HepG2 (cell line): ENCODE data around the gene SLC25A51. TPM values are rescaled to one million over a fixed set of nuclear protein-coding genes. Genes with fewer than 3 reads are reported as not detected.

ENCODE experiments used
- ATAC-seq: fragments of 200-7000 bp; cut with Tn5 transposase; 3 replicates; pipeline ENCODE4 v1.9.1; 2020; ENCODE audit warnings: mild to moderate bottlenecking, moderate library complexity
- BruUV-seq: library from RNA; stranded (reverse); fragments of 400-500 nt; replicated peaks from 2 replicates; lab custom pipeline; 2021; lab: Mats Ljungman, UMichigan
- CTCF ChIA-PET: fragments of 300-600 bp; formaldehyde crosslinking; extraction: SDS; loops from one replicate; lab custom pipeline; 2021; ENCODE audit warnings: low total read pairs, inconsistent platforms, low intra/inter-chr PET ratio; lab: Yijun Ruan, JAX
- POLR2A ChIA-PET: fragments of 350-600 bp; sonication (Branson Sonifier 250); formaldehyde crosslinking; loops from one replicate; lab custom pipeline; 2020; ENCODE audit warnings: antibody characterized with exemption, inconsistent platforms; lab: Yijun Ruan, JAX
- DNase-seq: peaks from one replicate; pipeline ENCODE4 v3.0.0-alpha.2; 2015; ENCODE audit warnings: low spot score
- FAIRE-seq: peaks from 3 replicates; lab custom pipeline; 2011; peaks lifted over from hg19 to GRCh38; lab: Jason Lieb, UNC
- H2AFZ ChIP-seq: one replicate; pipeline ENCODE4 v1.6.1; 2011; ENCODE audit warnings: low read length, inconsistent platforms
- H3K27ac ChIP-seq: fragments of 300-600 bp; 3 replicates; pipeline ENCODE4 v1.8.0; 2011; ENCODE audit warnings: mixed run types, mild to moderate bottlenecking, mixed read lengths, low read length, inconsistent platforms; ENCODE audit not compliant: insufficient read depth; ENCODE audit errors: extremely low read length
- H3K27me3 ChIP-seq, 2 experiments: fragments of 200-600 bp in 1 of 2; 2 replicates in 1 of 2; 3 replicates in 1 of 2; pipeline versions ENCODE4 v1.6.0 to v1.8.0; 2011; ENCODE audit warnings: low read length in 2 of 2, mild to moderate bottlenecking in 2 of 2, moderate library complexity in 2 of 2, inconsistent platforms in 1 of 2; ENCODE audit not compliant: insufficient read depth in 2 of 2, control insufficient read depth in 1 of 2
- H3K36me3 ChIP-seq, 2 experiments: fragments of 200-600 bp in 1 of 2; replicated peaks in 1 of 2; 2 replicates in 1 of 2; 3 replicates in 1 of 2; pipeline versions ENCODE4 v1.5.1 to v1.8.0; 2011; ENCODE audit warnings: low read length in 2 of 2, inconsistent platforms in 1 of 2; ENCODE audit not compliant: insufficient read depth in 2 of 2, control insufficient read depth in 1 of 2
- H3K4me1 ChIP-seq: 2 replicates; pipeline ENCODE4 v1.5.1; 2012; ENCODE audit warnings: low read length, inconsistent platforms; ENCODE audit not compliant: insufficient read depth
- H3K4me2 ChIP-seq: 2 replicates; pipeline ENCODE4 v1.6.0; 2011; ENCODE audit warnings: low read depth, low read length, inconsistent platforms
- H3K4me3 ChIP-seq, 3 experiments: fragments of 200-600 bp in 1 of 3; sonication (generic), shearing (Covaris generic) in 1 of 3; replicated peaks in 1 of 3; 2 replicates each; pipeline ENCODE4 v1.5.1; 2011 to 2016; ENCODE audit warnings: low read length in 3 of 3, inconsistent platforms in 2 of 3, low read depth in 2 of 3, mild to moderate bottlenecking in 2 of 3, control low read depth in 1 of 3, mixed read lengths in 1 of 3; ENCODE audit not compliant: insufficient read depth in 1 of 3
- H3K79me2 ChIP-seq: one replicate; pipeline ENCODE4 v1.6.1; 2011; ENCODE audit warnings: low read length, inconsistent platforms; ENCODE audit not compliant: insufficient read depth
- H3K9ac ChIP-seq: 2 replicates; pipeline ENCODE4 v1.6.0; 2011; ENCODE audit warnings: mild to moderate bottlenecking, low read depth, low read length, inconsistent platforms; ENCODE audit not compliant: insufficient read depth
- H3K9me3 ChIP-seq: 2 replicates; pipeline ENCODE4 v1.5.1; 2012; ENCODE audit warnings: mild to moderate bottlenecking, low read length
- H4K20me1 ChIP-seq: 2 replicates; pipeline ENCODE4 v1.6.0; 2011; ENCODE audit warnings: inconsistent platforms, mild to moderate bottlenecking, low read length, moderate library complexity; ENCODE audit not compliant: insufficient read depth
- AGO2 ChIP-seq: fragments of 200-400 bp; formaldehyde crosslinking; optimal IDR thresholded peaks from 2 replicates; pipeline ENCODE3; 2017; ENCODE audit warnings: mild to moderate bottlenecking, low read depth, low read length, moderate library complexity
- CEBPG ChIP-seq: IDR thresholded peaks from 2 replicates; pipeline ENCODE4 v1.6.1; 2016
- FOXK1 ChIP-seq: sonication (generic); formaldehyde crosslinking; IDR thresholded peaks from 2 replicates; pipeline ENCODE4 v1.4.0; 2020; ENCODE audit warnings: low read depth, missing genetic modification reagents, borderline replicate concordance
- HNRNPL ChIP-seq: fragments of 200-400 bp; formaldehyde crosslinking; IDR thresholded peaks from 2 replicates; pipeline ENCODE4 v1.6.1; 2017; ENCODE audit warnings: mild to moderate bottlenecking, low read depth, low read length
- POLR2G ChIP-seq: fragments of 200-400 bp; formaldehyde crosslinking; IDR thresholded peaks from 2 replicates; pipeline ENCODE4 v1.6.1; 2018; ENCODE audit warnings: mild to moderate bottlenecking, low read depth, low read length, moderate library complexity
- RBM22 ChIP-seq: fragments of 200-400 bp; formaldehyde crosslinking; optimal IDR thresholded peaks from 2 replicates; pipeline ENCODE3; 2017; ENCODE audit warnings: mild to moderate bottlenecking, low read length, moderate library complexity
- ZC3H13 ChIP-seq: sonication (generic); formaldehyde crosslinking; IDR thresholded peaks from 2 replicates; pipeline ENCODE4 v1.8.1; 2023; ENCODE audit warnings: mild to moderate bottlenecking, missing genetic modification reagents, moderate library complexity
- ZNF652 ChIP-seq: IDR thresholded peaks from 2 replicates; pipeline ENCODE4 v1.6.1; 2016; ENCODE audit warnings: low read depth, borderline replicate concordance
- WGBS: methylation state at CpG from one replicate; pipeline ENCODE4 v1.1.6; 2017; ENCODE audit warnings: low lambda C conversion rate; 5-methylcytosine and 5-hydroxymethylcytosine counted together
- in situ Hi-C: cut with HindIII; loops from 2 replicates; pipeline ENCODE4 v1.10.0; 2017; ENCODE audit warnings: low pct_unique_long_range_greater_than_20kb; ENCODE audit not compliant: extremely low pct_ligation_motif_present
- intact Hi-C: fragments of 100-400 bp; cut with micrococcal nuclease; formaldehyde crosslinking; loops from one replicate; pipeline ENCODE4 v1.10.0; 2022; ENCODE audit not compliant: unreplicated experiment
- polyA plus RNA-seq, 8 experiments: library from polyadenylated mRNA; depleted of rRNA in 3 of 8; stranded (reverse) in 7 of 8; unstranded in 1 of 8; fragments of >200 nt; fragmentation: Illumina TruSeq in 4 of 8; extraction: Trizol in 4 of 8; gene quantifications; 2 replicates each; pipeline versions ENCODE4 v1.2.1 to v1.2.3, GENCODE V29; 2011 to 2016; ENCODE audit warnings: low read depth in 4 of 8, missing spikeins in 1 of 8, mixed read lengths in 1 of 8; ENCODE audit not compliant: insufficient read depth in 1 of 8
- total RNA-seq, 5 experiments: library from RNA; depleted of rRNA; stranded (reverse); fragments of >200 nt; fragmentation: Illumina TruSeq; extraction: Trizol; gene quantifications; 2 replicates each; pipeline ENCODE4 v1.2.3, GENCODE V29; 2016; ENCODE audit warnings: low read depth in 1 of 5
- TF ChIP-seq, protein P1 (sequence below): sonication (generic); formaldehyde crosslinking; IDR thresholded peaks from 2 replicates; pipeline ENCODE4 v1.5.0; 2020; ENCODE audit warnings: missing genetic modification reagents
- TF ChIP-seq, protein P2 (sequence below): sonication (generic); formaldehyde crosslinking; IDR thresholded peaks from 2 replicates; pipeline ENCODE4 v1.4.0; 2020; ENCODE audit warnings: missing genetic modification reagents
- TF ChIP-seq, protein P3 (sequence below): sonication (generic); formaldehyde crosslinking; IDR thresholded peaks from 2 replicates; pipeline ENCODE4 v1.5.0; 2020; ENCODE audit warnings: mild to moderate bottlenecking, low read depth, missing genetic modification reagents, borderline replicate concordance
- TF ChIP-seq, protein P4 (sequence below): fragments of 450-650 bp; IDR thresholded peaks from 2 replicates; pipeline ENCODE4 v1.6.1; 2017

The SLC25A51 gene
- total and polyA plus RNA-seq, 2 of the 13 experiments (the other 11 are each of a cell fraction or from before 2014, with no cell fraction given), result 14.6 to 37.7 TPM

DNA sequence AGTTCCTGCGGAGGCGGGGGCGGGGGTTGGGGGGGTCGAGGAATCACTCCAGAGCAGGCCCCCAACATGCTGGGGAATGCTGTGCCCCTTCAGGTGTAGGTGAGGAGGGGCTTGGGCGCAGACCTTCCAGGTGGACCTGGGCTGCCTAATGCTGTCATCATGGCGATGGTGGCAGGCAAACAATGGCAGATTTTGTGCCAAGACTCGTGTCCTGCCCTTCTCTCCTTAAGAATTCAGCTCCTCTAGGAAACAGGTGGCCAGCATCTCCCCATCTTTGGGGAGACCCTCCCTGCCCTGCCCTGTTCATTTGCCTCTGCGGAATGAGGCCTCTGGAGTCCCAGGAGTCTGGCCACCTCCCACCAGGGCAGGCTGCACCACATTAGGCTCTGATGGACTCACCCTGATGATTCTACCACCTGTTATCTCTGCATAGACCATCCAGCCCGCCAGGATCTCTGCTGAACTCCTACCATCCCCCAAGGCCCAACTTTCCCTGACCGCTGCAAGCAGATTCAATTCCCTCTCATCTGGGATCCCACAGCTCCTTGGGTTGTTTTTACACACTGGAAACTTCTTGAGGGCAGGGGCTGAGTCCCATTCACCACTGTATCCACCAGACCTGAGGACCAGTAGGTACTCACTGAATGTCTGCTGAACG, 10.9 kb upstream of the SLC25A51 start:
- Histone ChIP-seq H3K27me3 (no peaks in the 10 kb centered on the region), H3K4me3 (no peak overlapping the region), H3K36me3 (peaks cover 18 to 25% of the 10 kb centered on the region in 2 experiments; a peak in 4 of 5 replicates), H2AFZ (no peak overlapping the region), H3K9ac (no peak overlapping the region), H4K20me1 (no peaks in the 10 kb centered on the region), H3K27ac (no peak overlapping the region), H3K9me3 (no peaks in the 10 kb centered on the region), H3K4me2 (no peak overlapping the region), H3K79me2 (no peaks in the 10 kb centered on the region), H3K4me1 (peaks cover 5% of the 10 kb centered on the region)
- ATAC-seq (no peak), FAIRE-seq (no peak), DNase-seq (no peak)
- in situ Hi-C loops (loop anchor here (5.0 to 25.0 kb wide), 2 partner anchors 247 to 428 kb away; partner anchors contain the start of gene POLR1E), intact Hi-C loops (loop anchor here (5.0 kb wide), 3 partner anchors 52 to 447 kb away; no protein-coding TSS in a partner anchor)
- no TSS peak for BruUV-seq
- ChIA-PET CTCF (interaction anchor here (0.7 to 2.9 kb wide), 2 partner anchors 12 to 173 kb away, joined by 3 to 16 read pairs; no protein-coding TSS in a partner anchor), POLR2A (interaction anchor here (1.4 kb wide), 1 partner anchor 156 kb away, joined by 3 read pairs; no protein-coding TSS in a partner anchor)
- 0 out of 2 replicates have a peak, but pooled peaks have one; percentile 37 for TF ChIP-seq POLR2G
- peak; percentile 96 for TF ChIP-seq RBM22
- no peak for TF ChIP-seq CEBPG (CRISPR knock-in tag)
- no peak for TF ChIP-seq FOXK1 (CRISPR knock-in tag)
- WGBS, result 95% methylated on average over 11 of the region's 11 CpGs

DNA sequence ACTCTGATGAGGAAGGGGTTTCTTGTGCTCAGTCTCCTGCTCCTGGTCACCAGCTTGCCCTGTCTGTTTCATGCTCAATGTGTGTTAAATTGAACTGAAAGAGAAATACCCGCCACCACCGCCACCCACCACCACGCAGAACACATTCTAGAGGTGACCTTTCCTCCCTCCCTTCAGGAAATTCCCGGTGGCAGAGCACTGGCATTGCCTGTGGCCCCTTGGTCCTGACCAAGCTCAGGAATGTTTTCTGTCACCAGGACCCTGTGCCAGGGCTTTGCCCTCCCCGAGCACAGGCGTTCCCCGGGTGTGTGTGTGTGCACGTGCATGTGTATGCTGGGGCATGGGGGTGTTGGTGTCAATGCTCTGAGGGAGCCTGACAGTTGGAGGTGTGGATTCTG, 10.2 kb upstream of the SLC25A51 start:
- Histone ChIP-seq H3K36me3 (peaks cover 15 to 20% of the 10 kb centered on the region in 2 experiments; a peak in 4 of 5 replicates), H3K27me3 (no peaks in the 10 kb centered on the region), H3K9ac (no peak overlapping the region), H3K4me3 (no peak overlapping the region), H3K79me2 (no peaks in the 10 kb centered on the region), H3K27ac (no peak overlapping the region), H2AFZ (no peak overlapping the region), H4K20me1 (no peaks in the 10 kb centered on the region), H3K4me1 (peaks cover 11% of the 10 kb centered on the region), H3K4me2 (no peak overlapping the region), H3K9me3 (no peaks in the 10 kb centered on the region)
- ATAC-seq, result peak; percentile 7
- DNase-seq, result no peak
- 86% methylated on average over 8 of the region's 8 CpGs for WGBS
- CTCF ChIA-PET, result interaction anchor here (0.8 to 2.9 kb wide), 6 partner anchors 10 to 432 kb away, joined by 3 to 19 read pairs (median 4); partner anchors contain the start of gene SLC25A51
- POLR2A ChIA-PET, result interaction anchor here (0.7 to 1.4 kb wide), 5 partner anchors 95 to 157 kb away, joined by 3 to 5 read pairs (median 5); no protein-coding TSS in a partner anchor
- BruUV-seq, result no TSS peak
- in situ Hi-C loops, result loop anchor here (5.0 to 25.0 kb wide), 2 partner anchors 248 to 427 kb away; partner anchors contain the start of gene POLR1E
- FAIRE-seq, result no peak
- intact Hi-C loops, result loop anchor here (5.0 kb wide), 3 partner anchors 53 to 448 kb away; no protein-coding TSS in a partner anchor
- TF ChIP-seq, protein P1, sequence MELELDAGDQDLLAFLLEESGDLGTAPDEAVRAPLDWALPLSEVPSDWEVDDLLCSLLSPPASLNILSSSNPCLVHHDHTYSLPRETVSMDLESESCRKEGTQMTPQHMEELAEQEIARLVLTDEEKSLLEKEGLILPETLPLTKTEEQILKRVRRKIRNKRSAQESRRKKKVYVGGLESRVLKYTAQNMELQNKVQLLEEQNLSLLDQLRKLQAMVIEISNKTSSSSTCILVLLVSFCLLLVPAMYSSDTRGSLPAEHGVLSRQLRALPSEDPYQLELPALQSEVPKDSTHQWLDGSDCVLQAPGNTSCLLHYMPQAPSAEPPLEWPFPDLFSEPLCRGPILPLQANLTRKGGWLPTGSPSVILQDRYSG (CRISPR knock-in tag), result no peak
- TF ChIP-seq ZNF652 (no peak), ZC3H13 (CRISPR knock-in tag) (peak; percentile 12; the same call in 1 of the 2 replicates), HNRNPL (0 out of 2 replicates have a peak, but pooled peaks have one; percentile 24), AGO2 (peak; percentile 73)
- TF ChIP-seq, protein P2, sequence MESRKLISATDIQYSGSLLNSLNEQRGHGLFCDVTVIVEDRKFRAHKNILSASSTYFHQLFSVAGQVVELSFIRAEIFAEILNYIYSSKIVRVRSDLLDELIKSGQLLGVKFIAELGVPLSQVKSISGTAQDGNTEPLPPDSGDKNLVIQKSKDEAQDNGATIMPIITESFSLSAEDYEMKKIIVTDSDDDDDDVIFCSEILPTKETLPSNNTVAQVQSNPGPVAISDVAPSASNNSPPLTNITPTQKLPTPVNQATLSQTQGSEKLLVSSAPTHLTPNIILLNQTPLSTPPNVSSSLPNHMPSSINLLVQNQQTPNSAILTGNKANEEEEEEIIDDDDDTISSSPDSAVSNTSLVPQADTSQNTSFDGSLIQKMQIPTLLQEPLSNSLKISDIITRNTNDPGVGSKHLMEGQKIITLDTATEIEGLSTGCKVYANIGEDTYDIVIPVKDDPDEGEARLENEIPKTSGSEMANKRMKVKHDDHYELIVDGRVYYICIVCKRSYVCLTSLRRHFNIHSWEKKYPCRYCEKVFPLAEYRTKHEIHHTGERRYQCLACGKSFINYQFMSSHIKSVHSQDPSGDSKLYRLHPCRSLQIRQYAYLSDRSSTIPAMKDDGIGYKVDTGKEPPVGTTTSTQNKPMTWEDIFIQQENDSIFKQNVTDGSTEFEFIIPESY (CRISPR knock-in tag), result peak; percentile 29; the same call in 1 of the 2 replicates
- TF ChIP-seq, protein P3, sequence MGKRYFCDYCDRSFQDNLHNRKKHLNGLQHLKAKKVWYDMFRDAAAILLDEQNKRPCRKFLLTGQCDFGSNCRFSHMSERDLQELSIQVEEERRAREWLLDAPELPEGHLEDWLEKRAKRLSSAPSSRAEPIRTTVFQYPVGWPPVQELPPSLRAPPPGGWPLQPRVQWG (CRISPR knock-in tag), result no peak
- TF ChIP-seq, protein P4, sequence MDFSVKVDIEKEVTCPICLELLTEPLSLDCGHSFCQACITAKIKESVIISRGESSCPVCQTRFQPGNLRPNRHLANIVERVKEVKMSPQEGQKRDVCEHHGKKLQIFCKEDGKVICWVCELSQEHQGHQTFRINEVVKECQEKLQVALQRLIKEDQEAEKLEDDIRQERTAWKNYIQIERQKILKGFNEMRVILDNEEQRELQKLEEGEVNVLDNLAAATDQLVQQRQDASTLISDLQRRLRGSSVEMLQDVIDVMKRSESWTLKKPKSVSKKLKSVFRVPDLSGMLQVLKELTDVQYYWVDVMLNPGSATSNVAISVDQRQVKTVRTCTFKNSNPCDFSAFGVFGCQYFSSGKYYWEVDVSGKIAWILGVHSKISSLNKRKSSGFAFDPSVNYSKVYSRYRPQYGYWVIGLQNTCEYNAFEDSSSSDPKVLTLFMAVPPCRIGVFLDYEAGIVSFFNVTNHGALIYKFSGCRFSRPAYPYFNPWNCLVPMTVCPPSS, result no peak
